ENCODE measurements around the gene MGAT5. TPM values are rescaled to one million over a fixed set of nuclear protein-coding genes. Genes with fewer than 3 reads are reported as not detected.
A peak's percentile ranks its signal among the peaks of the same experiment; 100 is the strongest.

MGAT5 gene
- total RNA-seq, 1 experiment from 2014 or later: 22.1 TPM

DNA sequence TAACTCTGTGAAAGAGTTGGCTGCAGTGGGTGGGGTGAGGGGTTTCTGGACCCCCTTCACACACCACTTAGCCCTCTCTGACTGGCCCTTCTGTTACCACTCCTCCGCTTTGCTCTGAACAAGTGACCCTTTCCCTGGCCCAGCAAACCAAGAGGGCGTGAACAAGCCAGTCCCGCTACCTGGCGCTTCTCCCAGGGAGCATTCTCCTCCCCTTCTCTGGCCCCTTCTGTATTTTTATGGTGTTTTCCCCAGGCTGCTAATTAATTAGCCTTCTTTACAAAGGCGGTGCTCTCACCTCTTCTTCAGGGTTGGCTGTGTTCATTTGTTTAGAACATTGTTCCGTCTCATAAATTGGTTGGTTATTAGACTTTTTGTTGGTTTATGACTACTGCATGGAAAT, 180.1 kb downstream of the MGAT5 start:
- POLR2A ChIA-PET: no interaction called here
- intact Hi-C loops (cut with micrococcal nuclease; ENCODE audit: unreplicated experiment): no loop called here
- no peaks in the 10 kb centered on the region for H3K9me3 ChIP-seq
- Mint-ChIP-seq H3K4me3 (ENCODE audit: unreplicated experiment) (peak overlapping the region; percentile 25), H3K27ac (ENCODE audit: unreplicated experiment) (peak overlapping the region; percentile 82), H3K36me3 (ENCODE audit: insufficient read depth, unreplicated experiment) (peaks cover 12% of the 10 kb centered on the region), H3K9me3 (ENCODE audit: unreplicated experiment) (no peaks in the 10 kb centered on the region), H3K27me3 (ENCODE audit: insufficient read depth, unreplicated experiment) (no peaks in the 10 kb centered on the region), H3K4me1 (ENCODE audit: low read depth, unreplicated experiment) (peaks cover 48% of the 10 kb centered on the region)
- no TSS peak for BruUV-seq (replicated peaks)
- no peak overlapping the region for H3K4me3 ChIP-seq (ENCODE audit: low read depth, low read length)
- H3K27me3 ChIP-seq (replicated peaks; ENCODE audit: control insufficient read depth, insufficient read depth, low read length): no peaks in the 10 kb centered on the region
- no peak for DNase-seq
- H3K4me1 ChIP-seq: peaks cover 31% of the 10 kb centered on the region
- H3K36me3 ChIP-seq (ENCODE audit: control insufficient read depth, insufficient read depth, low read length): peaks cover 1% of the 10 kb centered on the region; the same call in 1 of the 2 replicates
- CTCF ChIA-PET: no interaction called here
- TF ChIP-seq, protein P1, sequence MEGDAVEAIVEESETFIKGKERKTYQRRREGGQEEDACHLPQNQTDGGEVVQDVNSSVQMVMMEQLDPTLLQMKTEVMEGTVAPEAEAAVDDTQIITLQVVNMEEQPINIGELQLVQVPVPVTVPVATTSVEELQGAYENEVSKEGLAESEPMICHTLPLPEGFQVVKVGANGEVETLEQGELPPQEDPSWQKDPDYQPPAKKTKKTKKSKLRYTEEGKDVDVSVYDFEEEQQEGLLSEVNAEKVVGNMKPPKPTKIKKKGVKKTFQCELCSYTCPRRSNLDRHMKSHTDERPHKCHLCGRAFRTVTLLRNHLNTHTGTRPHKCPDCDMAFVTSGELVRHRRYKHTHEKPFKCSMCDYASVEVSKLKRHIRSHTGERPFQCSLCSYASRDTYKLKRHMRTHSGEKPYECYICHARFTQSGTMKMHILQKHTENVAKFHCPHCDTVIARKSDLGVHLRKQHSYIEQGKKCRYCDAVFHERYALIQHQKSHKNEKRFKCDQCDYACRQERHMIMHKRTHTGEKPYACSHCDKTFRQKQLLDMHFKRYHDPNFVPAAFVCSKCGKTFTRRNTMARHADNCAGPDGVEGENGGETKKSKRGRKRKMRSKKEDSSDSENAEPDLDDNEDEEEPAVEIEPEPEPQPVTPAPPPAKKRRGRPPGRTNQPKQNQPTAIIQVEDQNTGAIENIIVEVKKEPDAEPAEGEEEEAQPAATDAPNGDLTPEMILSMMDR (IDR thresholded peaks at IDR 0.05; ENCODE audit: insufficient read depth in 1 of 2, low read depth in 1 of 2, low read length in 1 of 2, severe bottlenecking in 1 of 2, unreplicated experiment in 1 of 2): no peak

DNA sequence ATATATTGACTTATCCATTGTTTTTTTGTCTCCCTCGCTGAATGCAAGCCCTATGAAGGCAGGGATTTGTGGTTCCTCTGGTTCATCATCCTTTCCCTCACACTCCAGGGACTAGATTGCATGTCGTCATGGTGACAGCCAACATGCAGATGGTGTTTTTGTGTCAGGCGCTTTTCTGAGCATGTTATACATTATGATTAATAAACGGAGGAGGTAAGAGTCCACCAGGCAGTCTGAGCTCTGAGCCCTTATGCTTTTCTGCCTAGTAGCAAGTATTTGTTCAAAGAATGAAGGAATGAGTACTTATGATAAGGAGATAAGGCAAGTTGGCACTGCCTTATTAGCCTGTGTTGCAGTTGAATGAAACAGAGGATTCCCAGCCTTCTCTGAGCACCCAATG, 181.6 kb downstream of the MGAT5 start:
- Histone ChIP-seq H3K9me3 (no peaks in the 10 kb centered on the region), H3K36me3 (ENCODE audit: control insufficient read depth, insufficient read depth, low read length) (peaks cover 2% of the 10 kb centered on the region; the same call in 1 of the 2 replicates), H3K27me3 (replicated peaks; ENCODE audit: control insufficient read depth, insufficient read depth, low read length) (no peaks in the 10 kb centered on the region), H3K4me1 (peaks cover 31% of the 10 kb centered on the region), H3K4me3 (ENCODE audit: low read depth, low read length) (no peak overlapping the region)
- Mint-ChIP-seq H3K36me3 (ENCODE audit: insufficient read depth, unreplicated experiment) (peaks cover 19% of the 10 kb centered on the region), H3K4me1 (ENCODE audit: low read depth, unreplicated experiment) (peaks cover 48% of the 10 kb centered on the region), H3K27me3 (ENCODE audit: insufficient read depth, unreplicated experiment) (no peaks in the 10 kb centered on the region), H3K4me3 (ENCODE audit: unreplicated experiment) (no peak overlapping the region), H3K27ac (ENCODE audit: unreplicated experiment) (peak overlapping the region; percentile 26), H3K9me3 (ENCODE audit: unreplicated experiment) (no peaks in the 10 kb centered on the region)
- POLR2A ChIA-PET: no interaction called here
- CTCF ChIA-PET: interaction anchor here (1.1 to 1.4 kb wide), 2 partner anchors 15 to 23 kb away, joined by 7 to 8 read pairs; no protein-coding TSS in a partner anchor
- TF ChIP-seq, protein P1 (IDR thresholded peaks at IDR 0.05; ENCODE audit: insufficient read depth in 1 of 2, low read depth in 1 of 2, low read length in 1 of 2, severe bottlenecking in 1 of 2, unreplicated experiment in 1 of 2): no peak
- DNase-seq: no peak
- no TSS peak for BruUV-seq (replicated peaks)
- intact Hi-C loops (cut with micrococcal nuclease; ENCODE audit: unreplicated experiment): no loop called here

DNA sequence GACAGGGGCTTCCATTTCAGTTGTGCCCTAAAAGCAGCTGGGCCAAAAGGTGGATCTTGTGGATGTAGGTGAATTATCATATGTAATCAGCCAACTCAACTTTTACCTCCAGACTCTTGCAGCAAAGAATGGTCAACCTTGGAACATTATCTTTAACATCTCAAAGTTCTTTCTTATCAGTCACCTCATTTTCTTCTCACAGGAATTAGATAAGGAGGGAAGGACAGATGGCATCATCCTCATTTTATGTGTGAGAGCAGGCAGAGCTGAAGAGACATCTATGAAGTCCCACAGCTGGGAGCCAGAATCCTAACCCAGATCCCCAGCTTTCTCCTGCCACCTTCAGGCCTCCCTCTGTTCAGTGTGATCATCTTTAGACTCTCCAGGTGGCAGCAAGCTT, 182.1 kb downstream of the MGAT5 start:
- BruUV-seq (replicated peaks): no TSS peak

More for the DNA sequence above, 182.1 kb downstream of the MGAT5 start:
- intact Hi-C loops (cut with micrococcal nuclease; ENCODE audit: unreplicated experiment): no loop called here
- Histone ChIP-seq H3K4me3 (ENCODE audit: low read depth, low read length) (no peak overlapping the region), H3K36me3 (ENCODE audit: control insufficient read depth, insufficient read depth, low read length) (peaks cover 2% of the 10 kb centered on the region; the same call in 1 of the 2 replicates), H3K9me3 (no peaks in the 10 kb centered on the region), H3K27me3 (replicated peaks; ENCODE audit: control insufficient read depth, insufficient read depth, low read length) (no peaks in the 10 kb centered on the region), H3K4me1 (peaks cover 31% of the 10 kb centered on the region)
- no peak for DNase-seq
- TF ChIP-seq, protein P1 (IDR thresholded peaks at IDR 0.05; ENCODE audit: insufficient read depth in 1 of 2, low read depth in 1 of 2, low read length in 1 of 2, severe bottlenecking in 1 of 2, unreplicated experiment in 1 of 2): no peak
- Mint-ChIP-seq H3K27ac (ENCODE audit: unreplicated experiment) (no peak overlapping the region), H3K9me3 (ENCODE audit: unreplicated experiment) (no peaks in the 10 kb centered on the region), H3K27me3 (ENCODE audit: insufficient read depth, unreplicated experiment) (no peaks in the 10 kb centered on the region), H3K4me3 (ENCODE audit: unreplicated experiment) (no peak overlapping the region), H3K36me3 (ENCODE audit: insufficient read depth, unreplicated experiment) (peaks cover 19% of the 10 kb centered on the region), H3K4me1 (ENCODE audit: low read depth, unreplicated experiment) (peaks cover 44% of the 10 kb centered on the region)
- POLR2A ChIA-PET: no interaction called here
- CTCF ChIA-PET: interaction anchor here (1.1 to 1.4 kb wide), 2 partner anchors 15 to 24 kb away, joined by 7 to 8 read pairs; no protein-coding TSS in a partner anchor

All from Caco-2 (cell line).